Panc1 (cell line): ENCODE measurements around the gene XKR3. TPM values are rescaled to one million over a fixed set of nuclear protein-coding genes. Genes with fewer than 3 reads are reported as not detected.

Experiments used
- ATAC-seq: fragments of 200-7000 bp; cut with Tn5 transposase; 2 replicates; pipeline ENCODE4 v1.9.1; 2020; ENCODE audit warnings: mild to moderate bottlenecking, moderate library complexity
- BruUV-seq: library from RNA; stranded (reverse); fragments of 400-500 nt; replicated peaks from 2 replicates; lab custom pipeline; 2021; lab: Mats Ljungman, UMichigan
- CTCF ChIA-PET: fragments of 300-600 bp; sonication (Branson Sonifier 250); formaldehyde crosslinking; loops from one replicate; lab custom pipeline; 2022; ENCODE audit warnings: antibody characterized with exemption; lab: Charles Lee
- POLR2A ChIA-PET: fragments of 300-600 bp; sonication (Branson Sonifier 250); formaldehyde crosslinking; loops from one replicate; lab custom pipeline; 2022; ENCODE audit warnings: antibody characterized with exemption; lab: Charles Lee
- DNase-seq: peaks from one replicate; pipeline ENCODE4 v3.0.0-alpha.2; 2010; ENCODE audit warnings: low read depth, low spot score
- H3K27ac ChIP-seq: 2 replicates; pipeline ENCODE4 v1.5.1; 2011; ENCODE audit warnings: mild to moderate bottlenecking, low read length, inconsistent platforms
- H3K27me3 ChIP-seq: fragments of 200-500 bp; sonication (Bioruptor generic); 2 replicates; pipeline ENCODE4 v1.6.0; 2014; ENCODE audit warnings: low read length, inconsistent platforms; ENCODE audit not compliant: control insufficient read depth, insufficient read depth
- H3K36me3 ChIP-seq: fragments of 200-500 bp; sonication (Bioruptor generic); 2 replicates; pipeline ENCODE4 v1.5.1; 2014; ENCODE audit warnings: inconsistent platforms, mild to moderate bottlenecking, low read length, moderate library complexity; ENCODE audit not compliant: control insufficient read depth, insufficient read depth
- H3K4me1 ChIP-seq: 2 replicates; pipeline ENCODE4 v1.5.1; 2011; ENCODE audit warnings: inconsistent platforms, mild to moderate bottlenecking, low read length, moderate library complexity; ENCODE audit not compliant: control insufficient read depth, insufficient read depth
- H3K4me3 ChIP-seq, 2 experiments: 2 replicates each; pipeline ENCODE4 v1.5.1; 2011 to 2012; ENCODE audit warnings: low read depth in 2 of 2, low read length in 2 of 2, mild to moderate bottlenecking in 2 of 2, inconsistent platforms in 1 of 2, moderate library complexity in 1 of 2
- H3K9me3 ChIP-seq: fragments of 200-500 bp; sonication (Bioruptor generic); 2 replicates; pipeline ENCODE4 v1.5.1; 2014; ENCODE audit warnings: low read depth, mild to moderate bottlenecking, inconsistent platforms, low read length, moderate library complexity; ENCODE audit not compliant: control insufficient read depth, insufficient read depth
- POLR2AphosphoS5 ChIP-seq: IDR thresholded peaks from 2 replicates; pipeline ENCODE4 v1.6.1; 2012; ENCODE audit warnings: mild to moderate bottlenecking, low read depth, low read length, moderate library complexity
- SIN3A ChIP-seq: IDR thresholded peaks from 2 replicates; pipeline ENCODE4 v1.6.1; 2012; ENCODE audit warnings: low read depth, mild to moderate bottlenecking, low read length, moderate library complexity, borderline replicate concordance; ENCODE audit not compliant: insufficient read depth
- TCF7L2 ChIP-seq: IDR thresholded peaks from 2 replicates; pipeline ENCODE4 v1.6.1; 2011; ENCODE audit warnings: mild to moderate bottlenecking, low read depth, low read length, inconsistent platforms
- in situ Hi-C: cut with HindIII; loops from 2 replicates; pipeline ENCODE4 v1.10.0; 2016; ENCODE audit warnings: low sequenced_read_pairs, low pct_unique_long_range_greater_than_20kb
- intact Hi-C: fragments of 100-400 bp; cut with micrococcal nuclease; formaldehyde crosslinking; loops from one replicate; pipeline ENCODE4 v1.10.0; 2022; ENCODE audit not compliant: unreplicated experiment
- total RNA-seq: library from RNA; stranded (reverse); gene quantifications from one replicate; pipeline ENCODE4 v1.2.1, GENCODE V29; 2021; ENCODE audit not compliant: unreplicated experiment
- TF ChIP-seq, protein P1 (sequence below), 2 experiments: IDR thresholded peaks; 2 replicates each; pipeline ENCODE4 v1.6.1; 2011 to 2012; ENCODE audit warnings: low read depth in 2 of 2, control low read depth in 1 of 2, low read length in 1 of 2, mild to moderate bottlenecking in 1 of 2, moderate library complexity in 1 of 2; ENCODE audit not compliant: insufficient read depth in 1 of 2
- TF ChIP-seq, protein P2 (sequence below): fragments of 450-650 bp; IDR thresholded peaks from 2 replicates; pipeline ENCODE4 v1.5.1; 2017; ENCODE audit warnings: mild to moderate bottlenecking

XKR3 gene
- total RNA-seq, 1 experiment from 2014 or later, result not detected

DNA sequence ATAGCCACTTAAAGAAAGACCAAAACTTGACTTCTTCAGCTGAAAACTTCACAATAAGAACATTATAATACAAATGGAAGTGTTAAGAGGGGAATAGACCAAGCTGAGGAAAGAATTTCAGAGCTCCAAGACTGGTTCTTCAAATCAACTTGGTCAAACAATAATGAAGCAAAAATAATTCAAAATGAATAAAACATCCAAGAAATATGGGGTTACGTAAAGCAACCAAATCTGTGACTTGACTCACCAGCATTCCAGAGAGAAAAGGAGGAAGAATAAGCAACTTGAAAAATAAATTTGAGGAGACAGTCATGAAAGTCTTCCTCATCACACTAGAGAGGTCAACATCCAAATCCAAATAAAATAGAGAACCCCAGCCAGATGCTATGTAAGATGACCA, 31.4 kb downstream of the XKR3 start:
- no peak overlapping the region for H3K4me3 ChIP-seq
- ChIA-PET CTCF (no interaction called here), POLR2A (no interaction called here)
- no peaks in the 10 kb centered on the region for H3K4me1 ChIP-seq
- DNase-seq (no peak), ATAC-seq (no peak)
- no TSS peak for BruUV-seq
- H3K27me3 ChIP-seq, result no peaks in the 10 kb centered on the region
- in situ Hi-C loops (no loop called here), intact Hi-C loops (no loop called here)
- H3K36me3 ChIP-seq, result no peaks in the 10 kb centered on the region
- H3K9me3 ChIP-seq, result no peaks in the 10 kb centered on the region
- TF ChIP-seq SIN3A, result no peak
- H3K27ac ChIP-seq, result no peak overlapping the region

DNA sequence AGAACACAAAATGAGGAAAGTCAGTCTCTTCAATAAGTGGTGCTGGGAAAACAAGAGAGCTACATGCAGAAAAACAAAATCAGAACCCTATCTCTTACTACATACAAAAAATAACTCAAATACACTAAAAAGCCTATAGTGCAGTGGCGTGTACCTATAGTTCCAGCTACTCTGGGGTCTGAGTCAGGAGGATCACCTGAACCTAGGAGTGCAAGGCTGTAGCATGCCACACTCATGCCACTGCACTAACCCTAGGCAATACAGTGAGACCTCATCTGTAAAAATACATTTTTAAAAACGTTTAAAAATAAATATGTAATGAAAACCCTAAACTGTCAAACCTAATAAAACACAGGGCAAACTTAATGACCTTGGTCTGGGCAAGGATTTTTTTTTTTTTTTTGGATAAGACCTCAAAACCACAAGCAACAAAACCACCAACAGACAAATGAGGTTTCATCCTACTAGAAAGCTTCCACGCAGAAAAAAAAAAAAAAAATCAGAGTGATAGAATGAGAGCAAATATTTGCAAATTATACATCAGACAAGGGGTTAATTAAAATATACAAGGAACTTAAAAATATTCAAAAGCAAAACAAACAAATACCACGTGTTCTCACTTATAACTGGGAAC, 35.2 kb downstream of the XKR3 start:
- Histone ChIP-seq H3K4me3 (no peak overlapping the region), H3K27me3 (no peaks in the 10 kb centered on the region), H3K27ac (no peak overlapping the region), H3K36me3 (no peaks in the 10 kb centered on the region), H3K4me1 (no peaks in the 10 kb centered on the region), H3K9me3 (no peaks in the 10 kb centered on the region)
- in situ Hi-C loops, result no loop called here
- no peak for DNase-seq
- TF ChIP-seq, protein P1, sequence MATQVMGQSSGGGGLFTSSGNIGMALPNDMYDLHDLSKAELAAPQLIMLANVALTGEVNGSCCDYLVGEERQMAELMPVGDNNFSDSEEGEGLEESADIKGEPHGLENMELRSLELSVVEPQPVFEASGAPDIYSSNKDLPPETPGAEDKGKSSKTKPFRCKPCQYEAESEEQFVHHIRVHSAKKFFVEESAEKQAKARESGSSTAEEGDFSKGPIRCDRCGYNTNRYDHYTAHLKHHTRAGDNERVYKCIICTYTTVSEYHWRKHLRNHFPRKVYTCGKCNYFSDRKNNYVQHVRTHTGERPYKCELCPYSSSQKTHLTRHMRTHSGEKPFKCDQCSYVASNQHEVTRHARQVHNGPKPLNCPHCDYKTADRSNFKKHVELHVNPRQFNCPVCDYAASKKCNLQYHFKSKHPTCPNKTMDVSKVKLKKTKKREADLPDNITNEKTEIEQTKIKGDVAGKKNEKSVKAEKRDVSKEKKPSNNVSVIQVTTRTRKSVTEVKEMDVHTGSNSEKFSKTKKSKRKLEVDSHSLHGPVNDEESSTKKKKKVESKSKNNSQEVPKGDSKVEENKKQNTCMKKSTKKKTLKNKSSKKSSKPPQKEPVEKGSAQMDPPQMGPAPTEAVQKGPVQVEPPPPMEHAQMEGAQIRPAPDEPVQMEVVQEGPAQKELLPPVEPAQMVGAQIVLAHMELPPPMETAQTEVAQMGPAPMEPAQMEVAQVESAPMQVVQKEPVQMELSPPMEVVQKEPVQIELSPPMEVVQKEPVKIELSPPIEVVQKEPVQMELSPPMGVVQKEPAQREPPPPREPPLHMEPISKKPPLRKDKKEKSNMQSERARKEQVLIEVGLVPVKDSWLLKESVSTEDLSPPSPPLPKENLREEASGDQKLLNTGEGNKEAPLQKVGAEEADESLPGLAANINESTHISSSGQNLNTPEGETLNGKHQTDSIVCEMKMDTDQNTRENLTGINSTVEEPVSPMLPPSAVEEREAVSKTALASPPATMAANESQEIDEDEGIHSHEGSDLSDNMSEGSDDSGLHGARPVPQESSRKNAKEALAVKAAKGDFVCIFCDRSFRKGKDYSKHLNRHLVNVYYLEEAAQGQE (IDR thresholded peaks at IDR 0.05; ENCODE audit: insufficient read depth in 1 of 2, low read depth in 2 of 2, low read length in 1 of 2), result no peak
- TF ChIP-seq, protein P2, sequence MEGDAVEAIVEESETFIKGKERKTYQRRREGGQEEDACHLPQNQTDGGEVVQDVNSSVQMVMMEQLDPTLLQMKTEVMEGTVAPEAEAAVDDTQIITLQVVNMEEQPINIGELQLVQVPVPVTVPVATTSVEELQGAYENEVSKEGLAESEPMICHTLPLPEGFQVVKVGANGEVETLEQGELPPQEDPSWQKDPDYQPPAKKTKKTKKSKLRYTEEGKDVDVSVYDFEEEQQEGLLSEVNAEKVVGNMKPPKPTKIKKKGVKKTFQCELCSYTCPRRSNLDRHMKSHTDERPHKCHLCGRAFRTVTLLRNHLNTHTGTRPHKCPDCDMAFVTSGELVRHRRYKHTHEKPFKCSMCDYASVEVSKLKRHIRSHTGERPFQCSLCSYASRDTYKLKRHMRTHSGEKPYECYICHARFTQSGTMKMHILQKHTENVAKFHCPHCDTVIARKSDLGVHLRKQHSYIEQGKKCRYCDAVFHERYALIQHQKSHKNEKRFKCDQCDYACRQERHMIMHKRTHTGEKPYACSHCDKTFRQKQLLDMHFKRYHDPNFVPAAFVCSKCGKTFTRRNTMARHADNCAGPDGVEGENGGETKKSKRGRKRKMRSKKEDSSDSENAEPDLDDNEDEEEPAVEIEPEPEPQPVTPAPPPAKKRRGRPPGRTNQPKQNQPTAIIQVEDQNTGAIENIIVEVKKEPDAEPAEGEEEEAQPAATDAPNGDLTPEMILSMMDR, result no peak
- TF ChIP-seq POLR2AphosphoS5 (no peak), TCF7L2 (no peak), SIN3A (no peak)
- ATAC-seq, result no peak
- BruUV-seq, result no TSS peak
- ChIA-PET CTCF (no interaction called here), POLR2A (no interaction called here)
- intact Hi-C loops, result no loop called here

DNA sequence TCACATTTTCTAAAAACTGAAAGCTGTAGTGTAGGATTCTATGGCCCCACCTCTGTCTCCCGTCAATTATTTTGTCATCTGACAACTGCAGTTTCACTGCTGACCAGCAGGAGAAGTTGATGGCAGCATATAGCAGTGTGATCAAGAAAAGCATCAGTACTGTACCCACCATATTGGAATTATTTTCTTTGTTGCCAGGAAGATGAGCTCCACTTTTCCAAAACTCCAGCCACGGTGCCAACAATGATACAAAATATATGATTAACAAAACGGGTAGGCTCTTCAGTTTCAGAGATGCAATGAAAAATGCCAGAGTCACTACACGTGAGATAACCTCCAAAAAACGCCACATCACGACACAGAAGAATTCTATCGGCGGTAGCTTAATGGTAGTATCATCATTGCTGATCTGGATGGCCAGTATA, 41.3 kb downstream of the XKR3 start:
- DNase-seq (no peak), ATAC-seq (no peak)
- H3K9me3 ChIP-seq, result no peaks in the 10 kb centered on the region
- in situ Hi-C loops, result no loop called here
- no peaks in the 10 kb centered on the region for H3K27me3 ChIP-seq
- BruUV-seq, result no TSS peak
- no peaks in the 10 kb centered on the region for H3K4me1 ChIP-seq
- POLR2A ChIA-PET, result no interaction called here
- intact Hi-C loops, result no loop called here
- no peaks in the 10 kb centered on the region for H3K36me3 ChIP-seq
- H3K4me3 ChIP-seq, result no peak overlapping the region
- CTCF ChIA-PET, result no interaction called here
- no peak overlapping the region for H3K27ac ChIP-seq
- no peak for TF ChIP-seq TCF7L2
- TF ChIP-seq, protein P2, result peak; percentile 50
